PC-9 (cell line): ENCODE measurements around the gene TMOD2. TPM values are rescaled to one million over a fixed set of nuclear protein-coding genes. Genes with fewer than 3 reads are reported as not detected.

Source experiments
- BruUV-seq: library from RNA; stranded (reverse); fragments of 400-500 nt; replicated peaks from 2 replicates; lab custom pipeline; 2021; lab: Mats Ljungman, UMichigan
- CTCF ChIA-PET: fragments of 300-600 bp; sonication (Branson Sonifier 250); formaldehyde crosslinking; loops from one replicate; lab custom pipeline; 2022; ENCODE audit warnings: antibody characterized with exemption; lab: Charles Lee
- POLR2A ChIA-PET: fragments of 300-600 bp; sonication (Branson Sonifier 250); formaldehyde crosslinking; loops from one replicate; lab custom pipeline; 2022; ENCODE audit warnings: antibody characterized with exemption; ENCODE audit not compliant: unreplicated experiment; lab: Charles Lee
- DNase-seq, 2 experiments: peaks; one replicate each; pipeline versions ENCODE4 v3.0.0 to v3.0.0-alpha.2; 2015 to 2022; ENCODE audit warnings: mixed read lengths in 1 of 2
- H2AFZ ChIP-seq: fragments of 200-600 bp; sonication (generic); 2 replicates; pipeline ENCODE4 v1.8.1; 2017; ENCODE audit warnings: antibody characterized with exemption
- H3F3A ChIP-seq: fragments of 200-600 bp; sonication (generic); 2 replicates; pipeline ENCODE4 v1.8.1; 2017; ENCODE audit warnings: antibody characterized with exemption, mild to moderate bottlenecking, low read depth; ENCODE audit not compliant: insufficient read depth
- H3K27ac ChIP-seq: fragments of 200-600 bp; sonication (generic); 2 replicates; pipeline ENCODE4 v1.6.1; 2016; ENCODE audit warnings: mixed run types
- H3K27me3 ChIP-seq: fragments of 200-600 bp; sonication (generic); 2 replicates; pipeline ENCODE4 v1.6.1; 2016; ENCODE audit warnings: low read depth, mixed run types; ENCODE audit not compliant: insufficient read depth
- H3K36me3 ChIP-seq: fragments of 200-600 bp; sonication (generic); 2 replicates; pipeline ENCODE4 v1.6.1; 2016; ENCODE audit warnings: low read depth, mixed run types
- H3K4me1 ChIP-seq: fragments of 200-600 bp; sonication (generic); replicated peaks from 2 replicates; pipeline ENCODE4 v1.6.1; 2016; ENCODE audit warnings: mixed run types; ENCODE audit not compliant: insufficient read depth
- H3K4me2 ChIP-seq: fragments of 200-600 bp; sonication (generic); 2 replicates; pipeline ENCODE4 v1.6.1; 2017; ENCODE audit warnings: mixed run types
- H3K4me3 ChIP-seq: fragments of 200-600 bp; sonication (generic); 2 replicates; pipeline ENCODE4 v1.6.1; 2016; ENCODE audit warnings: mixed run types
- H3K79me2 ChIP-seq: fragments of 200-600 bp; sonication (generic); 2 replicates; pipeline ENCODE4 v1.6.1; 2017; ENCODE audit warnings: low read depth, mixed run types
- H3K9me2 ChIP-seq: fragments of 200-600 bp; sonication (generic); 2 replicates; pipeline ENCODE4 v1.8.1; 2017; ENCODE audit warnings: mild to moderate bottlenecking; ENCODE audit not compliant: insufficient read depth
- H3K9me3 ChIP-seq: fragments of 200-600 bp; sonication (generic); 2 replicates; pipeline ENCODE4 v1.8.1; 2016; ENCODE audit warnings: low read depth; ENCODE audit not compliant: insufficient read depth
- H4K20me1 ChIP-seq: fragments of 200-600 bp; sonication (generic); 2 replicates; pipeline ENCODE4 v1.8.1; 2017; ENCODE audit not compliant: insufficient read depth
- CTCF ChIP-seq: fragments of 200-600 bp; sonication (generic); conservative IDR thresholded peaks from 2 replicates; pipeline ENCODE4 v1.6.1; 2017; ENCODE audit warnings: mixed run types, antibody characterized with exemption, mild to moderate bottlenecking, moderate library complexity
- EZH2 ChIP-seq: fragments of 200-600 bp; sonication (generic); IDR thresholded peaks from 2 replicates; pipeline ENCODE4 v1.8.0; 2017; ENCODE audit warnings: antibody characterized with exemption, low read depth
- intact Hi-C: fragments of 100-400 bp; cut with micrococcal nuclease; formaldehyde crosslinking; loops from one replicate; pipeline ENCODE4 v1.10.0; 2022; ENCODE audit not compliant: unreplicated experiment
- total RNA-seq: library from RNA; stranded (reverse); gene quantifications from 2 replicates; pipeline ENCODE4 v1.2.3, GENCODE V29; 2021

Gene TMOD2
- total RNA-seq, 1 experiment from 2014 or later, result 4.2 TPM

- Histone ChIP-seq H3K27ac (no peak overlapping the region), H2AFZ (no peak overlapping the region), H3K4me2 (no peak overlapping the region), H3K79me2 (peaks cover 91% of the 10 kb centered on the region), H3K36me3 (no peaks in the 10 kb centered on the region), H3K9me2 (no peaks in the 10 kb centered on the region), H3F3A (no peaks in the 10 kb centered on the region), H3K4me1 (no peaks in the 10 kb centered on the region), H3K9me3 (no peaks in the 10 kb centered on the region), H3K27me3 (no peaks in the 10 kb centered on the region), H4K20me1 (no peaks in the 10 kb centered on the region), H3K4me3 (no peak overlapping the region)
- POLR2A ChIA-PET, result interaction anchor here (0.6 kb wide), 1 partner anchor 1414 kb away, joined by 3 read pairs; no protein-coding TSS in a partner anchor
- CTCF ChIA-PET, result interaction anchor here (0.7 kb wide), 1 partner anchor 34 kb away, joined by 3 read pairs; no protein-coding TSS in a partner anchor
- DNase-seq, result no peak
- intact Hi-C loops, result no loop called here
- TF ChIP-seq EZH2, result no peak
- no peak for TF ChIP-seq CTCF
- BruUV-seq, result no TSS peak
Observed at GRCh38 chr15:51855612-51856011, 104.2 kb downstream of the TMOD2 start.

GRCh38 chr15:51856714-51857380 lies 105.5 kb downstream of the TMOD2 start:
- no peaks in the 10 kb centered on the region for H3K27me3 ChIP-seq
- no TSS peak for BruUV-seq
- no peak overlapping the region for H2AFZ ChIP-seq
- H3K4me1 ChIP-seq, result no peaks in the 10 kb centered on the region
- no peaks in the 10 kb centered on the region for H3F3A ChIP-seq
- no peak overlapping the region for H3K27ac ChIP-seq
- H3K9me2 ChIP-seq, result no peaks in the 10 kb centered on the region
- no peaks in the 10 kb centered on the region for H4K20me1 ChIP-seq
- ChIA-PET CTCF (no interaction called here), POLR2A (interaction anchor here (0.5 to 0.7 kb wide), 2 partner anchors 17 to 288 kb away, joined by 3 to 4 read pairs; no protein-coding TSS in a partner anchor)
- no peak for DNase-seq
- TF ChIP-seq CTCF, result no peak
- TF ChIP-seq EZH2, result no peak
- intact Hi-C loops, result no loop called here
- H3K79me2 ChIP-seq, result peaks cover 87% of the 10 kb centered on the region
- H3K36me3 ChIP-seq, result no peaks in the 10 kb centered on the region
- H3K4me2 ChIP-seq, result no peak overlapping the region
- H3K4me3 ChIP-seq, result no peak overlapping the region
- H3K9me3 ChIP-seq, result no peaks in the 10 kb centered on the region

- Histone ChIP-seq H3K27me3 (no peaks in the 10 kb centered on the region), H3K4me1 (no peaks in the 10 kb centered on the region), H3K9me2 (no peaks in the 10 kb centered on the region), H3K9me3 (no peaks in the 10 kb centered on the region), H3K4me3 (no peak overlapping the region), H2AFZ (no peak overlapping the region), H3K4me2 (no peak overlapping the region), H4K20me1 (no peaks in the 10 kb centered on the region; the same call in 1 of the 2 replicates), H3F3A (no peaks in the 10 kb centered on the region), H3K79me2 (peaks cover 61% of the 10 kb centered on the region), H3K36me3 (0 out of 2 replicates have a peak, but pooled peaks cover 4% of the 10 kb centered on the region), H3K27ac (no peak overlapping the region)
- POLR2A ChIA-PET, result no interaction called here
- intact Hi-C loops, result no loop called here
- TF ChIP-seq EZH2 (no peak), CTCF (no peak)
- BruUV-seq, result no TSS peak
- CTCF ChIA-PET, result interaction anchor here (0.7 kb wide), 1 partner anchor 26 kb away, joined by 11 read pairs; no protein-coding TSS in a partner anchor
- no peak for DNase-seq
Observed at GRCh38 chr15:51861557-51862359, 110.4 kb downstream of the TMOD2 start.
